Right cardiac atrium (tissue), 5 donors: Measurements from ENCODE around the gene LDLRAD2. TPM values are rescaled to one million over a fixed set of nuclear protein-coding genes. Genes with fewer than 3 reads are reported as not detected.
A peak's percentile ranks its signal among the peaks of the same experiment; 100 is the strongest.
"Not testable (repeated sequence)": the region's sequence is repeated elsewhere in the genome, so short reads cannot be mapped to it uniquely, and the experiment has no call there.

Source experiments
- ATAC-seq, 2 donors: fragments of 200-7000 bp; cut with Tn5 transposase; one replicate each; pipeline versions ENCODE4 v1.8.0 to v1.9.1; 2020; ENCODE audit warnings: moderate library complexity in 2 of 2, mild to moderate bottlenecking in 1 of 2
- DNase-seq, 3 donors: peaks; one replicate each; pipeline ENCODE4 v3.0.0-alpha.2; 2020
- H3K27ac ChIP-seq: one replicate; pipeline ENCODE4 v1.5.1; 2013; ENCODE audit warnings: mild to moderate bottlenecking, low read length, control low read depth, moderate library complexity
- H3K27me3 ChIP-seq: one replicate; pipeline ENCODE4 v1.6.1; 2013; ENCODE audit not compliant: control insufficient read depth, insufficient read depth
- H3K4me1 ChIP-seq: one replicate; pipeline ENCODE4 v1.6.1; 2013; ENCODE audit warnings: low read length; ENCODE audit not compliant: control insufficient read depth, insufficient read depth
- H3K4me3 ChIP-seq: one replicate; pipeline ENCODE4 v1.5.1; 2013; ENCODE audit warnings: low read length, control low read depth
- H3K9me3 ChIP-seq: one replicate; pipeline ENCODE4 v1.6.1; 2013; ENCODE audit warnings: low read length; ENCODE audit not compliant: control insufficient read depth
- WGBS: extraction: QIAGEN DNeasy Blood & Tissue Kit; methylation state at CpG from one replicate; pipeline ENCODE4 v1.1.7; 2013; 5-methylcytosine and 5-hydroxymethylcytosine counted together
- intact Hi-C, 4 donors: fragments of 100-400 bp; cut with DNase I; formaldehyde crosslinking; loops; one replicate each; pipeline versions ENCODE4 v1.11.0 to v1.14.0; 2022 to 2023
- polyA plus RNA-seq: library from polyadenylated mRNA; stranded (reverse); fragments of 200-250 nt; gene quantifications from one replicate; pipeline ENCODE4 v1.2.3, GENCODE V29; 2013
- total RNA-seq, 4 donors: library from RNA; stranded (reverse); fragmentation: NEBNext Ultra II Directional; extraction: Animal tissue kit (Norgen Biotek cat#: 25700); gene quantifications; one replicate each; pipeline ENCODE4 v1.2.1, GENCODE V29; 2021
- donor health status: healthy with polysubstance abuse.
- donor health status: DM: no; HTN: yes; CAD: no.
- donor health status: DM: no; HTN: no; CAD: no.
- donor health status: DM: no; HTN: yes; CAD: no; lungs with severe emphysema.
- donor health status: DM: yes; HTN: yes; CAD: no.

LDLRAD2 gene
- total and polyA plus RNA-seq, 5 donors = 0.06 to 4.7 (median 0.23) TPM; not detected in 2

GRCh38 chr1:21774835-21775549 is 37.1 kb upstream of the LDLRAD2 start:
- Histone ChIP-seq H3K27me3 (no peaks in the 10 kb centered on the region), H3K27ac (no peak overlapping the region), H3K9me3 (no peaks in the 10 kb centered on the region), H3K4me1 (peaks cover 5% of the 10 kb centered on the region), H3K4me3 (no peak overlapping the region)
- WGBS = 90% methylated on average over 15 of the region's 15 CpGs
- intact Hi-C loops = no loop called here
- ATAC-seq = no peak
- no peak for DNase-seq

- DNase-seq = no peak
- intact Hi-C loops = no loop called here
These were observed 36.5 kb upstream of the LDLRAD2 start for GRCh38 chr1:21775550-21775914.

GRCh38 chr1:21775985-21776562 is 36.0 kb upstream of the LDLRAD2 start:
- intact Hi-C loops = no loop called here
- Histone ChIP-seq H3K9me3 (no peaks in the 10 kb centered on the region), H3K27ac (no peak overlapping the region), H3K4me3 (no peak overlapping the region), H3K4me1 (peaks cover 5% of the 10 kb centered on the region), H3K27me3 (no peaks in the 10 kb centered on the region)
- no peak for ATAC-seq
- DNase-seq = no peak

More at GRCh38 chr1:21775550-21775914, 36.5 kb upstream of the LDLRAD2 start:
- WGBS = 44% methylated on average over 2 of the region's 2 CpGs
- H3K4me3 ChIP-seq = no peak overlapping the region
- no peaks in the 10 kb centered on the region for H3K9me3 ChIP-seq
- H3K4me1 ChIP-seq = peaks cover 5% of the 10 kb centered on the region
- no peak for ATAC-seq
- H3K27ac ChIP-seq = no peak overlapping the region
- H3K27me3 ChIP-seq = no peaks in the 10 kb centered on the region

GRCh38 chr1:21776925-21777324 is 35.1 kb upstream of the LDLRAD2 start:
- DNase-seq, H3K27me3 ChIP-seq, H3K4me1 ChIP-seq, H3K4me3 ChIP-seq, intact Hi-C loops, ATAC-seq, H3K9me3 ChIP-seq, H3K27ac ChIP-seq: not testable (repeated sequence)
- 86% methylated on average over 5 of the region's 5 CpGs for WGBS

- no peak for ATAC-seq
- peaks cover 7% of the 10 kb centered on the region for H3K4me1 ChIP-seq
- intact Hi-C loops = no loop called here
- no peaks in the 10 kb centered on the region for H3K27me3 ChIP-seq
- no peaks in the 10 kb centered on the region for H3K9me3 ChIP-seq
- no peak for DNase-seq
- no peak overlapping the region for H3K27ac ChIP-seq
- 98% methylated on average over 2 of the region's 2 CpGs for WGBS
- H3K4me3 ChIP-seq = no peak overlapping the region
These were observed 33.7 kb upstream of the LDLRAD2 start for GRCh38 chr1:21778405-21778727.

- intact Hi-C loops = no loop called here
- Histone ChIP-seq H3K9me3 (no peaks in the 10 kb centered on the region), H3K4me3 (no peak overlapping the region), H3K4me1 (peaks cover 7% of the 10 kb centered on the region), H3K27ac (no peak overlapping the region), H3K27me3 (no peaks in the 10 kb centered on the region)
- 82% methylated on average over 12 of the region's 12 CpGs for WGBS
- ATAC-seq (no peak), DNase-seq (no peak)
These were observed 32.2 kb upstream of the LDLRAD2 start for GRCh38 chr1:21779613-21780521.

GRCh38 chr1:21781815-21782348 is 30.2 kb upstream of the LDLRAD2 start:
- ATAC-seq = no peak
- Histone ChIP-seq H3K4me1 (peaks cover 3% of the 10 kb centered on the region), H3K27ac (peak overlapping the region; percentile 62), H3K9me3 (no peaks in the 10 kb centered on the region), H3K27me3 (no peaks in the 10 kb centered on the region), H3K4me3 (peak overlapping the region; percentile 68)
- intact Hi-C loops = no loop called here
- under 1% methylated on average over 17 of the region's 17 CpGs for WGBS
- no peak for DNase-seq

GRCh38 chr1:21782349-21782867 is 29.7 kb upstream of the LDLRAD2 start:
- intact Hi-C loops = no loop called here
- WGBS = under 1% methylated on average over 37 of the region's 37 CpGs
- Histone ChIP-seq H3K4me3 (peak overlapping the region; percentile 68), H3K27me3 (no peaks in the 10 kb centered on the region), H3K9me3 (no peaks in the 10 kb centered on the region), H3K27ac (peak overlapping the region; percentile 62), H3K4me1 (peaks cover 3% of the 10 kb centered on the region)
- DNase-seq = peak in 2 of 3 donors; percentile 47 to 69
- ATAC-seq = peak; percentile 20 to 34

- intact Hi-C loops = no loop called here
These were observed 29.0 kb upstream of the LDLRAD2 start, which contains the start of gene USP48 for GRCh38 chr1:21782868-21783678. USP48 (minus strand) TSS chr1:21783149; CDS start chr1:21782957, 192 bp downstream.

More at GRCh38 chr1:21782868-21783678, 29.0 kb upstream of the LDLRAD2 start, which contains the start of gene USP48:
- Histone ChIP-seq H3K4me3 (peak within 1 kb of the TSS; percentile 68), H3K9me3 (no peaks in the 10 kb centered on the region), H3K27ac (peak within 1 kb of the TSS; percentile 98), H3K27me3 (no peaks in the 10 kb centered on the region), H3K4me1 (peaks cover 3% of the 10 kb centered on the region)
- DNase-seq = peak; percentile 97 to 99 (median 99)
- peak; percentile 97 to 98 for ATAC-seq
- under 1% methylated on average over 82 of the region's 82 CpGs for WGBS
